UCSD-AML1 (cell line): ENCODE results near the gene EDEM3.

Experiments used
- DNase-seq: peaks from one replicate; lab custom pipeline; 2025; ENCODE audit not compliant: unreplicated experiment; lab: John Stamatoyannopoulos, UW

The EDEM3 gene

GRCh38 chr1:184673305-184673704 lies 81.4 kb downstream of the EDEM3 start:
- no peak for DNase-seq

- no peak for DNase-seq
These were observed 82.5 kb downstream of the EDEM3 start for GRCh38 chr1:184672013-184672726.

GRCh38 chr1:184669391-184669790 lies 85.3 kb downstream of the EDEM3 start:
- DNase-seq, result no peak

GRCh38 chr1:184665360-184665759 lies 89.3 kb downstream of the EDEM3 start:
- DNase-seq, result no peak

- no peak for DNase-seq
These were observed 90.0 kb downstream of the EDEM3 start for GRCh38 chr1:184664661-184665060.

GRCh38 chr1:184664042-184664660 lies 90.5 kb downstream of the EDEM3 start:
- peak; percentile 49 for DNase-seq

GRCh38 chr1:184661801-184662200 lies 92.9 kb downstream of the EDEM3 start:
- no peak for DNase-seq

- no peak for DNase-seq
These were observed 94.0 kb downstream of the EDEM3 start for GRCh38 chr1:184660462-184661191.

GRCh38 chr1:184658055-184658454 lies 96.6 kb downstream of the EDEM3 start:
- DNase-seq, result no peak

GRCh38 chr1:184656221-184656620 lies 98.4 kb downstream of the EDEM3 start:
- DNase-seq, result no peak

GRCh38 chr1:184655185-184655584 lies 99.5 kb downstream of the EDEM3 start:
- DNase-seq, result no peak

- DNase-seq, result no peak
These were observed 104.3 kb downstream of the EDEM3 start for GRCh38 chr1:184650177-184650866.

GRCh38 chr1:184649451-184649888 lies 105.2 kb downstream of the EDEM3 start:
- DNase-seq, result no peak

GRCh38 chr1:184648856-184649201 lies 105.8 kb downstream of the EDEM3 start:
- DNase-seq, result no peak

GRCh38 chr1:184648160-184648855 lies 106.3 kb downstream of the EDEM3 start:
- DNase-seq, result no peak

GRCh38 chr1:184647471-184647870 lies 107.2 kb downstream of the EDEM3 start:
- DNase-seq, result no peak

GRCh38 chr1:184646824-184647223 lies 107.8 kb downstream of the EDEM3 start:
- DNase-seq, result no peak

- no peak for DNase-seq
These were observed 108.4 kb downstream of the EDEM3 start for GRCh38 chr1:184646178-184646701.

GRCh38 chr1:184644771-184645170 lies 109.9 kb downstream of the EDEM3 start:
- DNase-seq, result no peak

GRCh38 chr1:184643661-184644060 lies 111.0 kb downstream of the EDEM3 start:
- DNase-seq, result no peak

GRCh38 chr1:184641894-184642293 lies 112.8 kb downstream of the EDEM3 start:
- DNase-seq, result no peak
